GM19467 (cell line): ENCODE data around the gene EXT2.

Experiments used
- ATAC-seq: cut with Tn5 transposase; IDR thresholded peaks from one replicate; pipeline ENCODE4 v1.9.1; 2021; ENCODE audit warnings: mild to moderate bottlenecking, moderate library complexity; ENCODE audit not compliant: unreplicated experiment

Gene EXT2

DNA sequence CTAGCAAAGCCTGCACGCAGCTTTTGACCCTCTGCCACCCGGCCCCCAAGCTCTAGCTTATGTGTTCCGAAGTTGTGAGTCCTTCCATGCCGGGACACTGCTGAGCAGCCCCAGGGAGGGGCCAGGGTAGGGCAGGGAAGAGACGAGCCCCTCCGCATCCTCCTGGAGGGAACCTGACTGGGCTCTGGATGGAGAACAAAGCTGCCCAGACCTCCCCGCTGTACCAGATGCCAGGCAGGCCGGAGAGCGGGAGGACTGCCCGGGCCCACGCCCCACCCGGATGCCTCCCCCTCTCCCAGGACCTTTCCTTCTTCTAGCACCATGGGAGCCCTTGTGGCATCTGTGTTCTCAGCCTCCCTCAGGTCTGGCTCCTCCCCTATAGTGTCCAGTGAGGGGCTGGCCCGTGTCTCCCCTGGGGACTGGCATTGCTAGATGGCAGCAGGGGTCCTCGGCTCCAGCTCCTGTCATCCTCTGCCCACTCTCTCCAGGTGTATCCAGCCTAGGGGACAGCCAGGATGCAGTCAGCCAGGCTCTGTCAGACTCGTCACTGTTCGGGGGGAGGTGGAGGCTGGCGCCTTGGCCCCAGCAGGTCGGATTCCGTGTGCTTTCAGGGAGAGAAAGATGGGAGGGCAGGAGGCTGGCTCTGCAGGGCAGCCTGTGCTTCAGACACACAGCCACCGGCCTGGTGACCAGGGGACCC, 168.4 kb downstream of the EXT2 start:
- no peak for ATAC-seq

- no peak for ATAC-seq
Observed at GRCh38 chr11:44264438-44264749, 168.9 kb downstream of the EXT2 start.

DNA sequence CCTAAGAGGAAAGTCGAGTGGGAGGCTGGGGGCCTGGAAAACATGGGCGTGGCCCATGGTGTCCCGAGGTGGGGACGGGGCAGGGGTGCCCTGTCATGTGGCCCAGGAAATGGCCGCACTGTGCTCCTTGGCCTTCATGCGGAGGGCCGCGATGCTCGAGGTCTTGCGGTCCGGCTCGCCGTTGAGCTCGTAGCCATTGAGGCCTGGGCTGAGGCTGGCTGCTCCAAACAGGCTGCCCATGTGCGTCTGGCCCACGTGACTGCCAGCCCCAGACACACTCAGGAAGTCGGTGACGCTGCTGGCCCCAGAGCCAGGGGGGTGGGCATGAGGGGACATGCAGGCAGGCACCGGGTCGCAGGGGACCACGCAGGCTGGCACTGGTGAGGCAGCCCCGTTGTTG, 169.3 kb downstream of the EXT2 start:
- ATAC-seq, result no peak

GRCh38 chr11:44266056-44266780, 170.7 kb downstream of the EXT2 start:
- ATAC-seq, result no peak

- ATAC-seq, result no peak
Observed at GRCh38 chr11:44267006-44267749, 171.7 kb downstream of the EXT2 start.

DNA sequence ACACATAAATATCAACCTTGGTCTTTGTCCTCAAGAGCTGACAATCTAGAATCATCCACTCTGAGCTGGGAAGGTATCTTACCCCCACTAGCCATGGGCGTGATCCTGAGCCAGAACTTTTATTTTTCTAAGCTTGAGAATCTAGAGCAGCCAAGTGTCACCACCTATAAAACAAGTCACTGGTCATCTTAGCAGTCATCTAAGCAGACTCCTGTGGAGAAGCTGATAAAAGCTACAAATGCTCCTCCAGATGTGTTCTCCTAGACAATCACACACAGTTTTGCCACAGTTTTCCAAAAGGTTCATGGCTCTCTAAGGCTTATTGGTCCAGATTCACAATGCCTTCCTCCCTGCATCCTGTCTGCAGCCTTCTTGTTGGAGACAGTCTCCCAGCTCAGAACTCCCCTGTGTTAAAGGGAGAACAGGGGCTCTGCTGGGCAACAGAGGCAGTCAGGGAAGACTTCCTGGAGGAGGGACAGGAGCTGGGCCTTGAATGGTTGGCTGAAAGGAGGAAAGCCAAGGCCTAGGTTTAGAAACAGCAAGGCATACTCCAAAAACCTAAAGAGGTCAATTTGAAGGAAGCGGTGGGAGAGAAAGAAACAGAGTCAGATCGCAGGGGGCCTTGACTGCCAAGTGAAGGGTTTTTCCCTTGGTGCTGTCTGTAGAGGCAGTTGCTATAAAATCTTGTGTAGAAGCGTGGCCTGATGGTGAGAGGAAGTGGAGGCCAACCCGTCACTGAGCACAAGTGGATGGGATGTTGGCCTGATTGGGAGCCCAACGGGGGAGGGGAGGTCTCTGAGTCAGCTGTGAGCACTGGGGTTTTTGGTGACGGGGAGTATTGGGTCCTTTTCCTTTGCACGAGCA, 172.5 kb downstream of the EXT2 start:
- ATAC-seq, result no peak

- ATAC-seq, result no peak
Observed at GRCh38 chr11:44268614-44269080, 173.2 kb downstream of the EXT2 start.

DNA sequence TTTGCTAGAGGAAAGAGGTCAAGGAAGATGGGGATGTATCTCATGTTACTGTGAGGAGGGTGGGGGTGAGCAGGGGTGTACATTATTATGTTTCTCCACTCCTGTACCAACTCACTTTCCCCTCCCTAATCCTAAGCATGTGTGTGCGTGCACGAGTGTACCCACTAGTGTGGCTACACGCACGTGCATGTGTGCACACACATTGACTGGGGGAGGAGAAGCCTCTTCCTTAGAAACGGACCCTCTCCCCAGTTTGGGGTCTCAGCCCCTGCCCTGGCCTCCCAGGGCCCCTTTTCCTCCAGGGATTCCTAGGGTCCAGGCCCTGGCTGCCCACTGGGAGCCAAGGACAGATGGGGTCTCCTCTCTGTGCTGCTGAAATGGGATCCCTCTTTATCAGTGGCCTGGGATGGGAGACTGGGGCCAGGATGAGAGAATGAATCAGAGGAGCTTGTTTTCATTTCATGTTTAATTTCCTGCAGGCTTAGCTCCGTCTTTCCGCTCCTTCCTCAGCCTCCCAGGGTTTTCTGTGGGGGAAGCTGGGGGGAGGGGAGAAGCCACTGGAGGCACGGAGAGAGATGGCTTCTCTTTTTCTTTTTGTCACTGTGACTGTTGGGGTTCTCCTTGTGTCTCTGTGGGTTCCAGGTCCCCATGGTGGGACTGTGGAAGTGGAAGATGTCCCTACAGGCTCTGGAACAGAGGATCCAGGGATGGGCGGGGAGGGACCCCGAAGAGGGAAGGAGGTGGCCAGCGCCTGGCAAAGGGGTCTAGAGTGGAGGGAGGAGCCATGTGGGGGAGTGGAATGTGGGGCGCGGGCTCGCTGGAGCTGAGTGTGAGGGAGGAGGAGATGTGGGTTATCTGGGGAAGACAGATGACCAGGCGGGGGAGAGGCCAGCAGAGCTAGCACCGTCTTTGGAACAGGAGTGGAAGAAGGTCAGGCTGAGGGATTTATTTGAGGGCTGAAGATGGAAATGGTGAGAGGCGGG, 174.2 kb downstream of the EXT2 start:
- no peak for ATAC-seq

- ATAC-seq, result no peak
Observed at GRCh38 chr11:44270403-44271273, 175.2 kb downstream of the EXT2 start.

DNA sequence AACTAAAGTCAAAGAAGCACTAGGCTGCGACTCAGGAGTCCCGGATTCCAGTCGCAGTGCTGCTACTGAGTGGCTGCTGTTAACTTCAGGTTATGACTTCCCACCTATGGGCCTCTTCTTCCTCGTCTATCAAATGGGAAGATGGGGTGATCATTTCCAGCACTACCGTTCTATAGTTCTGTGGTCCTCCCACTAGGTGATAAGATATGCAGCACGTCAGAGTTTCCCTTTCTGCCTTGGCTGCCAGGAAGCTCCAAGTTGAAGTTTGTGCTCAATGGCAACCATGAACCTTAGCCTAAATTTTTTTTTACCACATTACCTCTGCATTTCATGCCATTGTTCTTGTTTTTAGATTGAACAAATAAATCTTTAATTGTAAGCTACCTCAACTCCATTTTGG, 175.8 kb downstream of the EXT2 start:
- no peak for ATAC-seq

DNA sequence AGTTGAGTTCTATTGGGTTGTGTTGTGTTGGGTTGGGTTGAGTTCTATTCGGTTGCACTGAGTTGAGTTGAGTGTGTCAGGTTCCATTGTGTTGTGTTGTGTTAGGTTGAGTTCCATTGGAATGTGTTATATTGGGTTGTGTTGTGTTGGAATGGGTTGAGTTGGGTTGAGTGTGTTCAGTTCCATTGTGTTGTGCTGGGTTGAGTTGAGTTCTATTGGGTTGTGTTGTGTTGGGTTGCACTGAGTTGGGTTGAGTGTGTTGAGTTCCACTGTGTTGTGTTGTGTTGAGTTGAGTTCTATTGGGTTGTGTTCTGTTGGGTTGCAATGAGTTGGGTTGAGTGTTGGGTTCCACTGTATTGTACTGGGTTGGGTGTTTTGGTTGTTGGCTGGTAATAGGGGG, 178.9 kb downstream of the EXT2 start:
- no peak for ATAC-seq

DNA sequence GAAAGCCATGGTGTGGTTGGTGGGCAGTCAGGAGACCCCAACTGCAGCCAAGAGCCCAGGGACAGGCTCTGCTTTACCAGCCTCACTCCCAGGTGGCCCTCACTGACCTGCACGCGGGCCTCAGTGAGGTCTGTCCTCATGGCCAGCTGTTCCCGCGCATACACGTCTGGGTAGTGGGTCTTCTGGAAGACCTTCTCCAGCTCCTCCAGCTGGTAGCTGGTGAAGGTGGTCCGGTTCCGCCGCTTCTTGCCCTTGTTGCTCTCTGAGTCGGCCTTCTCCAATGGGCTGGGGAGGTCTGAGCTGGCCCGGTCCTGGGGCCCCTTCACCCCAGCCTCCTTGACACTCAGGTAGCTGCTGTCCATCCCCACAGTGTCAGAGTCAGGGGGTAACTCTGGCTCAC, 179.8 kb downstream of the EXT2 start:
- no peak for ATAC-seq

DNA sequence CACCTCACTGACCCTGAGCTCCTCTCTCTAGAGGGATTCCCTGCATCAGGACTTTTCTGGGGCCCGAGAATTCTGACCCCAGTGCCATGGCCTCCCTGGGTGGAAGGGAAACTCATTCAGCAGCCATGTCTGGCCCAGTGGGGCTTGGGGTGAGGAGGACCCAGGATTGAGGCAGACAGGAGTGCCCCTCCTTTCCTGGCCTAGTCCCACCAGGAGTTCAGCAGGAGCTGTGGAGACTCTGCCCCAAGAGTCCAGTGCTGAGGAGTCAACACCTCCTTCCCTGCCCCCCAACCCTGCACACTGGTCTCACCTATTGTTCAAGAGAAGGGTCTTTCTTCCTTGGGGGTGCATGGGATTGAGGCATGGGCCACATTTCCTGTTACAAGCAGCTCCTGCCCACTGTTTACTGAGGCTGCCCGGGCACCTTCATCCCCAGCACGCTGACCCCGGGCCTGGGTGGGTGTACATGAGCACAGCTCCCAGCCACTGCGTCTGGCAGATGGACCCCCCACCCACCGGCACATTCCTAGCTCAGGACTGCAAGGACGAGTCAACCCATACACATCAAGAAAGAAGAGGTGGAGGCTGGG, 180.6 kb downstream of the EXT2 start:
- ATAC-seq, result no peak

DNA sequence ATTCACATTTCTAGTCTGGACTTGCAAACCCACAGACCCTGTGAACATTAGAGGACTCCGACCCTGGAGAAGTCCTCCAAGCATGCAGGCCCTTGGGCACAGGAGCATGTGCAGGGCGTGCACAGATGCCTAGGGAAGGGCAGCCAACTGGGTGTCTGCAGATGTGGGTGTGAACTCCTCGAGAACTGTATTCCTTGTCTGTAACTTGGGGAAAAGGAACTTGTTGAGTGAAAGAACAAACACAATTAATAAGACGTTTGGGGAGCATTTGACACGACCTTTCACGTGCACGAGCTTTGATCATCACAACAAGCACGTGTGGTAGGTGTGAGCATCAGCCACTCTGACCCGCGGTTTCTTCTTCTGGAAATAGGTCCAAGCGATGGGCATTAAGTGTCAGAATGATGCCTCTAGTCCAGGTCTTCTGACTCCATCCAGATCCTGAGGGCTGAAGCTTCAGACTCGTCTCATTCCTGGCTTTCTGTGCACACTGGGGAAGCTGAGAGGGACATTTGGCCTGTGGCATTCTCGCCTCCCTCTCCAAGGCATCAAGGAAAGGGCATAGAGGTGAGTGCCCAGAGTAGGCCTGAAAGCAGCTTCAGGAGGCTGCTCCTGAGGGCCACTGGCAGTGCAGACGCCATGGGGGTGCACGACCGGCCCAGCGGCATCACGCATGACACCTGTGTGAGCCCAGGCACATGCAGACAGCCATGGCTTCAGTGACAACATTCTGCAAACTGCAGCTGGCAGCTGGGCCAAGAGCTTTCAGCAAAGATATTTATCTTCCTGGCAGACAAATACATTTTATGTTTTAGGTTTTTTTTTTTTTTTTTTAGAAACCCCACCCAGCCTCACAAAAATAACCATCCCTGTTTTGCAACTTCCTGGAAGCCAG, 182.0 kb downstream of the EXT2 start:
- ATAC-seq, result no peak

DNA sequence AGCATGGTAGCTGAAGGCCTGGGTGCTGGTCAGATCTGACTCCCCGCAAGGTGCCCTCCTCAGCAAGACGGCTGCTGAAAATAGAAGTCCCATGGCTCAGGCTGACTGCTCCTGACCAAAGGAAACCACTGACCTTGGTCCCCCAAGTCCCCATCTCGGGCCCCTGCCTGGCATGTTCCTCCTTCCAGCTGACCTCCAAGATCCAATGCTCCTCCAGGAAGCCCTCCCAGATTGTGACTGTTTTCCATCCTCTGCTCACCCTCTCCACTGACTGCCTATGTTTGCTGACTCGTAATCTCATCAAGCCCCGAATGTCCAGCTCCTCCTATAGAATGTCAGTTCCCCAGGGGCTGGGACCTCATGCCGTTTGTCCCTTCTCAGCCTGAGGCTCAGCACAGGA, 184.0 kb downstream of the EXT2 start:
- no peak for ATAC-seq

GRCh38 chr11:44280257-44280656, 184.8 kb downstream of the EXT2 start:
- ATAC-seq, result no peak

DNA sequence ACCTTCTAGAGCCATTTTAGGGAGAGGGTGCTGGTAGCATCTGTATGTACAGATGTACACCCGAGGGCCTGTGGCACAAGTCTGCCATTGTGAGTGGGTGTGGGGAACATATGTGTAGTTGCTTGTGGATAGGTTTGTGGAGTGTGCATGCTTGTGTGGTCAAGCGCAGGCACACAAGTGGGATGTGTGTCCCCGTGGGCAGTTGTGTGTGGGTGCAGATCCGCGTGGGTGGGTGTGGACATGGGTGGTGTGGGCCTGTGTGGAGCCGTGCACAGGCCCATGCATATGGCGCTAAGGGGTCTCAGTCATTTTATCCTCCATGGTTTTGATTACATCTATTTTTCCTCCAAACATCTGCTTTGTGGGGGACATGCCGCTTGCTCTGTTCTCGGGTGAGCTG, 185.7 kb downstream of the EXT2 start:
- ATAC-seq, result no peak

- ATAC-seq, result no peak
Observed at GRCh38 chr11:44282620-44283019, 187.1 kb downstream of the EXT2 start.
